H1 (cell line): ENCODE results near the gene PLCB1. TPM values are rescaled to one million over a fixed set of nuclear protein-coding genes. Genes with fewer than 3 reads are reported as not detected.

ENCODE experiments used
- CTCF ChIA-PET: fragments of 300-600 bp; sonication (Branson Sonifier 250); formaldehyde crosslinking; loops from one replicate; lab custom pipeline; 2021; ENCODE audit not compliant: partially characterized antibody; lab: Charles Lee
- POLR2A ChIA-PET: fragments of 300-600 bp; sonication (Branson Sonifier 250); formaldehyde crosslinking; loops from one replicate; lab custom pipeline; 2021; ENCODE audit warnings: inconsistent platforms; ENCODE audit not compliant: partially characterized antibody; lab: Charles Lee
- DNase-seq, 2 experiments: peaks; one replicate each; pipeline versions ENCODE4 v3.0.0 to v3.0.0-alpha.2; 2010 to 2022; ENCODE audit warnings: low spot score in 2 of 2, low read depth in 1 of 2, mixed read lengths in 1 of 2
- FAIRE-seq: peaks from 2 replicates; lab custom pipeline; 2011; peaks lifted over from hg19 to GRCh38; lab: Jason Lieb, UNC
- H2AFZ ChIP-seq: 2 replicates; pipeline ENCODE4 v1.8.1; 2012; ENCODE audit warnings: low read length, inconsistent platforms
- H2AK5ac ChIP-seq: 2 replicates; pipeline ENCODE4 v1.6.1; 2013; ENCODE audit warnings: low read depth, low read length
- H2BK120ac ChIP-seq: replicated peaks from 2 replicates; pipeline ENCODE3; 2013; ENCODE audit warnings: low read depth, low read length, inconsistent platforms
- H2BK12ac ChIP-seq: 2 replicates; pipeline ENCODE4 v1.6.1; 2013; ENCODE audit warnings: low read depth, low read length
- H2BK15ac ChIP-seq: 2 replicates; pipeline ENCODE4 v1.6.1; 2013; ENCODE audit warnings: low read length
- H2BK20ac ChIP-seq: 2 replicates; pipeline ENCODE4 v1.6.1; 2013; ENCODE audit warnings: low read length
- H2BK5ac ChIP-seq: 2 replicates; pipeline ENCODE4 v1.6.1; 2013; ENCODE audit warnings: low read depth, low read length
- H3K14ac ChIP-seq: 2 replicates; pipeline ENCODE4 v1.6.1; 2013; ENCODE audit warnings: inconsistent platforms; ENCODE audit not compliant: insufficient read length
- H3K18ac ChIP-seq: 2 replicates; pipeline ENCODE4 v1.6.1; 2013; ENCODE audit warnings: low read length; ENCODE audit errors: extremely low read depth
- H3K23ac ChIP-seq: 2 replicates; pipeline ENCODE4 v1.6.1; 2013; ENCODE audit warnings: inconsistent platforms; ENCODE audit not compliant: insufficient read length
- H3K23me2 ChIP-seq: 2 replicates; pipeline ENCODE4 v1.6.1; 2013; ENCODE audit warnings: low read depth, low read length
- H3K27ac ChIP-seq: 2 replicates; pipeline ENCODE4 v1.6.1; 2011; ENCODE audit warnings: low read depth, low read length, inconsistent platforms
- H3K27me3 ChIP-seq, 4 experiments: replicated peaks in 1 of 4; 1 replicate in 1 of 4; 2 replicates in 3 of 4; pipeline versions ENCODE4 v1.6.1 to v1.8.1; 2011 to 2013; ENCODE audit warnings: low read length in 3 of 4, mild to moderate bottlenecking in 3 of 4, inconsistent platforms in 2 of 4, mixed read lengths in 2 of 4, moderate library complexity in 1 of 4; ENCODE audit not compliant: control insufficient read depth in 3 of 4, insufficient read depth in 3 of 4; ENCODE audit errors: extremely low read depth in 1 of 4
- H3K36me3 ChIP-seq, 4 experiments: 2 replicates each; pipeline versions ENCODE4 v1.6.1 to v1.8.1; 2011 to 2013; ENCODE audit warnings: mild to moderate bottlenecking in 4 of 4, low read length in 3 of 4, moderate library complexity in 2 of 4, control low read depth in 1 of 4, inconsistent platforms in 1 of 4; ENCODE audit not compliant: insufficient read depth in 4 of 4, control insufficient read depth in 2 of 4
- H3K4ac ChIP-seq: replicated peaks from 2 replicates; pipeline ENCODE3; 2013; ENCODE audit warnings: low read length, low read depth, mixed read lengths, inconsistent platforms; ENCODE audit not compliant: insufficient read length
- H3K4me1 ChIP-seq, 4 experiments: replicated peaks in 1 of 4; 1 replicate in 1 of 4; 2 replicates in 3 of 4; pipeline versions ENCODE4 v1.6.1 to v1.8.1; 2011 to 2013; ENCODE audit warnings: low read length in 3 of 4, inconsistent platforms in 2 of 4, mixed read lengths in 1 of 4; ENCODE audit not compliant: insufficient read depth in 4 of 4, control insufficient read depth in 3 of 4
- H3K4me2 ChIP-seq, 2 experiments: 2 replicates each; pipeline versions ENCODE4 v1.6.1 to v1.8.1; 2011 to 2013; ENCODE audit warnings: low read depth in 2 of 2, low read length in 2 of 2, control low read depth in 1 of 2, inconsistent platforms in 1 of 2, mild to moderate bottlenecking in 1 of 2; ENCODE audit not compliant: insufficient read depth in 1 of 2
- H3K4me3 ChIP-seq, 4 experiments: fragments of 200-600, 300-600 bp in 1 of 4; sonication (generic), shearing (Covaris generic), sonication (Bioruptor Twin) in 1 of 4; 2 replicates each; pipeline versions ENCODE4 v1.5.1 to v1.8.1; 2011 to 2016; ENCODE audit warnings: low read length in 4 of 4, low read depth in 3 of 4, control low read depth in 2 of 4, inconsistent platforms in 2 of 4, mild to moderate bottlenecking in 2 of 4, mixed read lengths in 1 of 4, moderate library complexity in 1 of 4; ENCODE audit not compliant: insufficient read depth in 2 of 4; ENCODE audit errors: extremely low read depth in 1 of 4
- H3K56ac ChIP-seq: replicated peaks from 2 replicates; pipeline ENCODE3; 2013; ENCODE audit warnings: low read depth, mild to moderate bottlenecking, mixed read lengths, low read length, inconsistent platforms; ENCODE audit not compliant: insufficient read length
- H3K79me1 ChIP-seq: 2 replicates; pipeline ENCODE4 v1.6.1; 2013; ENCODE audit warnings: low read depth, low read length, control low read depth
- H3K79me2 ChIP-seq, 2 experiments: 2 replicates each; pipeline versions ENCODE4 v1.6.1 to v1.8.1; 2012 to 2013; ENCODE audit warnings: low read length in 2 of 2, mild to moderate bottlenecking in 2 of 2, inconsistent platforms in 1 of 2; ENCODE audit not compliant: insufficient read depth in 2 of 2, control insufficient read depth in 1 of 2
- H3K9ac ChIP-seq, 4 experiments: replicated peaks in 1 of 4; 1 replicate in 1 of 4; 2 replicates in 3 of 4; pipeline versions ENCODE4 v1.6.1 to v1.8.1; 2011 to 2013; ENCODE audit warnings: low read depth in 3 of 4, low read length in 3 of 4, control low read depth in 2 of 4, mild to moderate bottlenecking in 2 of 4, moderate library complexity in 2 of 4, inconsistent platforms in 1 of 4; ENCODE audit errors: extremely low read depth in 1 of 4
- H3K9me3 ChIP-seq, 2 experiments: 2 replicates each; pipeline versions ENCODE4 v1.6.1 to v1.8.1; 2012 to 2013; ENCODE audit warnings: mild to moderate bottlenecking in 2 of 2, moderate library complexity in 2 of 2, control low read depth in 1 of 2, inconsistent platforms in 1 of 2, low read depth in 1 of 2, low read length in 1 of 2, mixed read lengths in 1 of 2; ENCODE audit not compliant: insufficient read depth in 2 of 2
- H4K20me1 ChIP-seq, 2 experiments: replicated peaks in 1 of 2; 2 replicates each; pipeline versions ENCODE3 to v1.8.1; 2011 to 2013; ENCODE audit warnings: inconsistent platforms in 2 of 2, low read length in 2 of 2, mild to moderate bottlenecking in 1 of 2; ENCODE audit not compliant: insufficient read depth in 2 of 2, control insufficient read depth in 1 of 2
- H4K5ac ChIP-seq: 2 replicates; pipeline ENCODE4 v1.6.1; 2013; ENCODE audit warnings: low read length, low read depth, mixed read lengths, inconsistent platforms; ENCODE audit not compliant: insufficient read length
- H4K8ac ChIP-seq: 2 replicates; pipeline ENCODE4 v1.8.0; 2013; ENCODE audit warnings: mild to moderate bottlenecking, moderate library complexity, low read length, inconsistent platforms; ENCODE audit not compliant: insufficient read depth; ENCODE audit errors: extremely low read depth
- H4K91ac ChIP-seq: replicated peaks from 2 replicates; pipeline ENCODE3; 2013; ENCODE audit warnings: low read length, mixed read lengths, inconsistent platforms; ENCODE audit not compliant: insufficient read length
- ASH2L ChIP-seq: fragments of 200-600, 300-600 bp; sonication (generic); IDR thresholded peaks from one replicate; pipeline ENCODE4 v1.7.1; 2017; ENCODE audit warnings: low read length
- BACH1 ChIP-seq: IDR thresholded peaks from 2 replicates; pipeline ENCODE4 v1.6.1; 2012; ENCODE audit warnings: low read length, improper control_type of control experiment
- CBX5 ChIP-seq: fragments of 300-800, 300-1000 bp; sonication (generic); IDR thresholded peaks from 2 replicates; pipeline ENCODE4 v1.7.1; 2016; ENCODE audit warnings: antibody characterized with exemption, low read length, low read depth
- CHD1 ChIP-seq: IDR thresholded peaks from 2 replicates; pipeline ENCODE4 v1.6.1; 2012; ENCODE audit warnings: low read depth, low read length, improper control_type of control experiment
- FOSL1 ChIP-seq: IDR thresholded peaks from 2 replicates; pipeline ENCODE4 v1.6.1; 2011; ENCODE audit warnings: mild to moderate bottlenecking, low read depth, low read length, moderate library complexity; ENCODE audit not compliant: insufficient read depth
- KDM4A ChIP-seq: IDR thresholded peaks from one replicate; pipeline ENCODE4 v1.7.1; 2012; ENCODE audit warnings: low read depth, mild to moderate bottlenecking, moderate library complexity, low read length, inconsistent platforms; ENCODE audit not compliant: severe bottlenecking
- MAFK ChIP-seq: IDR thresholded peaks from 2 replicates; pipeline ENCODE4 v1.6.1; 2012; ENCODE audit warnings: low read depth, mild to moderate bottlenecking, improper control_type of control experiment, low read length
- MAX ChIP-seq: IDR thresholded peaks from 2 replicates; pipeline ENCODE4 v1.6.1; 2012; ENCODE audit warnings: inconsistent platforms
- PHF8 ChIP-seq: fragments of 200-600 bp; sonication (generic); conservative IDR thresholded peaks from 2 replicates; pipeline ENCODE4 v1.7.1; 2012; ENCODE audit warnings: low read depth, mild to moderate bottlenecking, inconsistent platforms, low read length, moderate library complexity
- RFX5 ChIP-seq: IDR thresholded peaks from 2 replicates; pipeline ENCODE4 v1.6.1; 2011; ENCODE audit warnings: low read depth, low read length, improper control_type of control experiment, borderline replicate concordance
- RXRA ChIP-seq: IDR thresholded peaks from 2 replicates; pipeline ENCODE4 v1.6.1; 2011; ENCODE audit warnings: low read depth, mild to moderate bottlenecking, low read length, moderate library complexity; ENCODE audit not compliant: insufficient read depth
- SP1 ChIP-seq: IDR thresholded peaks from 2 replicates; pipeline ENCODE4 v1.6.1; 2011; ENCODE audit warnings: low read depth, low read length
- SRF ChIP-seq: IDR thresholded peaks from 2 replicates; pipeline ENCODE4 v1.6.1; 2011; ENCODE audit warnings: mild to moderate bottlenecking, low read depth, low read length, moderate library complexity
- USF2 ChIP-seq: IDR thresholded peaks from 2 replicates; pipeline ENCODE4 v1.6.1; 2011; ENCODE audit warnings: low read length, improper control_type of control experiment
- WGBS, 2 experiments: shearing (Covaris generic) in 1 of 2; methylation state at CpG; one replicate each; pipeline versions ENCODE4 v1.1.6 to v1.1.7; 2013 to 2015; ENCODE audit warnings: low lambda C conversion rate in 2 of 2, mixed read lengths in 2 of 2, inconsistent platforms in 1 of 2, low coverage in 1 of 2, missing lambda C conversion rate in 1 of 2; ENCODE audit not compliant: insufficient replicate concordance in 2 of 2, insufficient coverage in 1 of 2, insufficient read length in 1 of 2; ENCODE audit errors: extremely low coverage in 1 of 2, missing lambda C conversion rate in 1 of 2; 5-methylcytosine and 5-hydroxymethylcytosine counted together
- polyA plus RNA-seq, 7 experiments: library from polyadenylated mRNA; depleted of rRNA in 3 of 7; stranded (reverse) in 5 of 7; unstranded in 2 of 7; fragments of >200 nt in 5 of 7; fragments of 200-250 nt in 2 of 7; gene quantifications; 1 replicate in 5 of 7; 2 replicates in 1 of 7; 4 replicates in 1 of 7; pipeline versions ENCODE4 v1.2.1 to v1.2.3, GENCODE V29; 2011 to 2013; ENCODE audit warnings: missing spikeins in 2 of 7, mixed read lengths in 2 of 7
- total RNA-seq: library from RNA; stranded (reverse); fragmentation: NEBNext Ultra II Directional; extraction: Animal tissue kit (Norgen Biotek cat#: 25700); gene quantifications from 2 replicates; pipeline ENCODE4 v1.2.1, GENCODE V29; 2021

The PLCB1 gene
- total and polyA plus RNA-seq, 2 of the 8 experiments (the other 6 are each of a cell fraction or from before 2014, with no cell fraction given), result 2.6 to 9.1 TPM

- Histone ChIP-seq H3K23ac (no peak overlapping the region), H3K27me3 (no peaks in the 10 kb centered on the region), H3K4me1 (peaks cover 0 to 6% (median 2%) of the 10 kb centered on the region in 4 experiments; a peak in 4 of 7 replicates), H3K36me3 (no peaks in the 10 kb centered on the region), H2BK20ac (no peak overlapping the region), H4K5ac (no peak overlapping the region), H2BK15ac (no peak overlapping the region), H3K4ac (no peak overlapping the region), H3K9me3 (no peaks in the 10 kb centered on the region), H4K8ac (no peak overlapping the region), H3K79me2 (no peaks in the 10 kb centered on the region), H3K56ac (no peak overlapping the region), H2AK5ac (no peak overlapping the region), H4K20me1 (no peaks in the 10 kb centered on the region), H3K79me1 (no peaks in the 10 kb centered on the region), H3K4me3 (no peak overlapping the region), H2BK5ac (no peak overlapping the region), H3K27ac (no peak overlapping the region), H3K14ac (no peak overlapping the region), H2AFZ (no peak overlapping the region), H3K4me2 (no peak overlapping the region), H3K18ac (no peak overlapping the region), H2BK12ac (no peak overlapping the region), H4K91ac (no peak overlapping the region), H3K23me2 (no peaks in the 10 kb centered on the region), H2BK120ac (no peak overlapping the region), H3K9ac (no peak overlapping the region)
- no peak for FAIRE-seq
- CTCF ChIA-PET, result interaction anchor here (0.7 to 6.1 kb wide), 14 partner anchors 11 to 343 kb away, joined by 3 to 36 read pairs (median 4); no protein-coding TSS in a partner anchor
- 92% methylated on average over 3 of the region's 3 CpGs; no CpG with 5 or more reads in 1 of the 2 experiments for WGBS, 2 experiments
- no peak for DNase-seq
- POLR2A ChIA-PET, result no interaction called here
- TF ChIP-seq CHD1 (no peak), CBX5 (no peak), MAFK (no peak), USF2 (no peak), MAX (no peak), SRF (no peak), RFX5 (no peak), PHF8 (no peak), BACH1 (no peak), KDM4A (no peak), FOSL1 (no peak), RXRA (no peak), ASH2L (no peak), SP1 (no peak)
Observed at GRCh38 chr20:8386991-8387390, 254.9 kb downstream of the PLCB1 start.
